GM12878 (cell line): Measurements from ENCODE around the gene TMC8. TPM values are rescaled to one million over a fixed set of nuclear protein-coding genes. Genes with fewer than 3 reads are reported as not detected.
A peak's percentile ranks its signal among the peaks of the same experiment; 100 is the strongest.

Source experiments
- ATF3 ChIP-seq: IDR thresholded peaks from 2 replicates; pipeline ENCODE4 v1.6.1; 2011; ENCODE audit warnings: low read depth, mild to moderate bottlenecking, low read length, moderate library complexity, borderline replicate concordance; ENCODE audit errors: extremely low read depth
- BCL3 ChIP-seq: IDR thresholded peaks from 2 replicates; pipeline ENCODE4 v1.6.1; 2011; ENCODE audit warnings: borderline replicate concordance, low read depth, mild to moderate bottlenecking, moderate library complexity, low read length; ENCODE audit not compliant: insufficient read depth, poor library complexity, severe bottlenecking
- EED ChIP-seq: sonication (generic); IDR thresholded peaks from 2 replicates; pipeline ENCODE4 v1.6.1; 2016; ENCODE audit warnings: antibody characterized with exemption, low read depth
- IKZF2 ChIP-seq, 2 experiments: fragments of 450-650 bp; IDR thresholded peaks; 2 replicates each; pipeline ENCODE4 v1.6.1; 2017; ENCODE audit warnings: mild to moderate bottlenecking in 2 of 2, moderate library complexity in 2 of 2
- JUNB ChIP-seq: IDR thresholded peaks from 2 replicates; pipeline ENCODE4 v1.6.1; 2016; ENCODE audit warnings: antibody characterized with exemption, mild to moderate bottlenecking
- JUND ChIP-seq: IDR thresholded peaks from 2 replicates; pipeline ENCODE4 v1.6.1; 2012; ENCODE audit warnings: low read depth, mild to moderate bottlenecking, low read length, improper control_type of control experiment, moderate library complexity
- NKRF ChIP-seq: fragments of 450-650 bp; conservative IDR thresholded peaks from 2 replicates; pipeline ENCODE4 v1.6.1; 2017; ENCODE audit warnings: mild to moderate bottlenecking, moderate library complexity
- NRF1 ChIP-seq: conservative IDR thresholded peaks from 2 replicates; pipeline ENCODE4 v1.6.1; 2011; ENCODE audit warnings: mild to moderate bottlenecking, low read depth, low read length, improper control_type of control experiment
- PAX5 ChIP-seq: IDR thresholded peaks from 2 replicates; pipeline ENCODE4 v1.6.1; 2011; ENCODE audit warnings: low read depth, low read length, borderline replicate concordance
- POLR2AphosphoS2 ChIP-seq: IDR thresholded peaks from 2 replicates; pipeline ENCODE4 v1.6.1; 2011; ENCODE audit warnings: low read depth, mild to moderate bottlenecking, low read length, improper control_type of control experiment, moderate library complexity
- polyA plus RNA-seq, 11 experiments: library from polyadenylated mRNA; depleted of rRNA in 4 of 11; unstranded in 6 of 11; stranded (reverse) in 5 of 11; fragments of >200 nt; fragmentation: Nextera tagmentation in 4 of 11; fragmentation: Illumina TruSeq in 1 of 11; extraction: Ambion mirVana in 4 of 11; extraction: Trizol in 1 of 11; gene quantifications; 1 replicate in 1 of 11; 2 replicates in 10 of 11; pipeline versions ENCODE4 v1.2.1 to v1.2.3, GENCODE V29; 2011 to 2016; ENCODE audit warnings: inconsistent platforms in 2 of 11, missing spikeins in 2 of 11, low read depth in 1 of 11
- total RNA-seq, 4 experiments: library from RNA; depleted of rRNA in 3 of 4; stranded (reverse); fragments of >200 nt in 3 of 4; fragmentation: Illumina TruSeq in 1 of 4; extraction: Trizol in 1 of 4; gene quantifications; 2 replicates each; pipeline versions ENCODE4 v1.2.1 to v1.2.3, GENCODE V29; 2013 to 2021
- TF ChIP-seq, protein P1 (sequence below): IDR thresholded peaks from 2 replicates; pipeline ENCODE4 v1.6.1; 2012; ENCODE audit warnings: low read length, inconsistent platforms
- TF ChIP-seq, protein P2 (sequence below): fragments of 450-650 bp; IDR thresholded peaks from 2 replicates; pipeline ENCODE4 v1.6.1; 2016; ENCODE audit warnings: mild to moderate bottlenecking, moderate library complexity, borderline replicate concordance
- TF ChIP-seq, protein P3 (sequence below): fragments of 450-650 bp; IDR thresholded peaks from 2 replicates; pipeline ENCODE4 v1.6.1; 2017; ENCODE audit warnings: mild to moderate bottlenecking, low read depth, inconsistent platforms; ENCODE audit not compliant: poor library complexity, severe bottlenecking

TMC8 gene
- total and polyA plus RNA-seq, 10 of the 15 experiments (the other 5 are each of a cell fraction or from before 2014, with no cell fraction given), result 2.7 to 128 (median 40.0) TPM

DNA sequence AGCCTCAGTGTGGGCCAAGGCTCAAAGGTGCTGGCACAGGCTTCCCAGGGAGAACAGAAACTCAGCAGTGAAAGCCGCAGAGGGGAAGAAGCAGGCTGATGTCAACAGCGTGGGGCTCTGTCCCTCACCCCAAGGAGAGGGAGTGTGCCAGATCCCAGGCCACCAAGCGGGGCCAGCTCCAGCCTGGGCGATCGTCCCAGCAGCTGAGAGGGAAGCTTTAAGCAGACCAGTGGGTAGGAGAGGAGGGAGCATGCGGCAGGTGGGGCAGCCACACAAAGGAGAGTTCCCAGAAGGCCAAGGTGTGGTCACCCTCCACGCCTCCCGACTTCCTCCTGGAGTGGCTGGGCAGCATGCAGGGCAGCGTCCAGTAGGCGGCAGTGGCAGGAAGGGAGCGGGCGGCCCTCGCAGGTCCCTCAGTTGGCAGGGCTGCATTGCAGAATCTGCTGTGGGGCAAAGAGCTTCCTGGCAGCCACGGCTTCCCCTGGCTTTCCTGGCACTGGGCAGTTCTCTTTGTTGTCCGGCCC is 43.8 kb downstream of the TMC8 start (continued):
- TF ChIP-seq NKRF (0 out of 2 replicates have a peak, but pooled peaks have one; percentile 29), PAX5 (peak; percentile 22; the same call in 1 of the 2 replicates), ATF3 (no peak), BCL3 (peak; percentile 83), JUNB (no peak), EED (peak; percentile 65; the same call in 1 of the 2 replicates), IKZF2 (IDR thresholded peaks at IDR 0.05) (peak; percentile 61 to 73; a peak in 2 of 4 replicates), POLR2AphosphoS2 (peak; percentile 95), JUND (no peak), NRF1 (no peak)
- TF ChIP-seq, protein P1, sequence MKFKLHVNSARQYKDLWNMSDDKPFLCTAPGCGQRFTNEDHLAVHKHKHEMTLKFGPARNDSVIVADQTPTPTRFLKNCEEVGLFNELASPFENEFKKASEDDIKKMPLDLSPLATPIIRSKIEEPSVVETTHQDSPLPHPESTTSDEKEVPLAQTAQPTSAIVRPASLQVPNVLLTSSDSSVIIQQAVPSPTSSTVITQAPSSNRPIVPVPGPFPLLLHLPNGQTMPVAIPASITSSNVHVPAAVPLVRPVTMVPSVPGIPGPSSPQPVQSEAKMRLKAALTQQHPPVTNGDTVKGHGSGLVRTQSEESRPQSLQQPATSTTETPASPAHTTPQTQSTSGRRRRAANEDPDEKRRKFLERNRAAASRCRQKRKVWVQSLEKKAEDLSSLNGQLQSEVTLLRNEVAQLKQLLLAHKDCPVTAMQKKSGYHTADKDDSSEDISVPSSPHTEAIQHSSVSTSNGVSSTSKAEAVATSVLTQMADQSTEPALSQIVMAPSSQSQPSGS, result peak; percentile 40; the same call in 1 of the 2 replicates
- TF ChIP-seq, protein P2, sequence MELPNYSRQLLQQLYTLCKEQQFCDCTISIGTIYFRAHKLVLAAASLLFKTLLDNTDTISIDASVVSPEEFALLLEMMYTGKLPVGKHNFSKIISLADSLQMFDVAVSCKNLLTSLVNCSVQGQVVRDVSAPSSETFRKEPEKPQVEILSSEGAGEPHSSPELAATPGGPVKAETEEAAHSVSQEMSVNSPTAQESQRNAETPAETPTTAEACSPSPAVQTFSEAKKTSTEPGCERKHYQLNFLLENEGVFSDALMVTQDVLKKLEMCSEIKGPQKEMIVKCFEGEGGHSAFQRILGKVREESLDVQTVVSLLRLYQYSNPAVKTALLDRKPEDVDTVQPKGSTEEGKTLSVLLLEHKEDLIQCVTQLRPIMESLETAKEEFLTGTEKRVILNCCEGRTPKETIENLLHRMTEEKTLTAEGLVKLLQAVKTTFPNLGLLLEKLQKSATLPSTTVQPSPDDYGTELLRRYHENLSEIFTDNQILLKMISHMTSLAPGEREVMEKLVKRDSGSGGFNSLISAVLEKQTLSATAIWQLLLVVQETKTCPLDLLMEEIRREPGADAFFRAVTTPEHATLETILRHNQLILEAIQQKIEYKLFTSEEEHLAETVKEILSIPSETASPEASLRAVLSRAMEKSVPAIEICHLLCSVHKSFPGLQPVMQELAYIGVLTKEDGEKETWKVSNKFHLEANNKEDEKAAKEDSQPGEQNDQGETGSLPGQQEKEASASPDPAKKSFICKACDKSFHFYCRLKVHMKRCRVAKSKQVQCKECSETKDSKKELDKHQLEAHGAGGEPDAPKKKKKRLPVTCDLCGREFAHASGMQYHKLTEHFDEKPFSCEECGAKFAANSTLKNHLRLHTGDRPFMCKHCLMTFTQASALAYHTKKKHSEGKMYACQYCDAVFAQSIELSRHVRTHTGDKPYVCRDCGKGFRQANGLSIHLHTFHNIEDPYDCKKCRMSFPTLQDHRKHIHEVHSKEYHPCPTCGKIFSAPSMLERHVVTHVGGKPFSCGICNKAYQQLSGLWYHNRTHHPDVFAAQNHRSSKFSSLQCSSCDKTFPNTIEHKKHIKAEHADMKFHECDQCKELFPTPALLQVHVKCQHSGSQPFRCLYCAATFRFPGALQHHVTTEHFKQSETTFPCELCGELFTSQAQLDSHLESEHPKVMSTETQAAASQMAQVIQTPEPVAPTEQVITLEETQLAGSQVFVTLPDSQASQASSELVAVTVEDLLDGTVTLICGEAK, result no peak
- TF ChIP-seq, protein P3, sequence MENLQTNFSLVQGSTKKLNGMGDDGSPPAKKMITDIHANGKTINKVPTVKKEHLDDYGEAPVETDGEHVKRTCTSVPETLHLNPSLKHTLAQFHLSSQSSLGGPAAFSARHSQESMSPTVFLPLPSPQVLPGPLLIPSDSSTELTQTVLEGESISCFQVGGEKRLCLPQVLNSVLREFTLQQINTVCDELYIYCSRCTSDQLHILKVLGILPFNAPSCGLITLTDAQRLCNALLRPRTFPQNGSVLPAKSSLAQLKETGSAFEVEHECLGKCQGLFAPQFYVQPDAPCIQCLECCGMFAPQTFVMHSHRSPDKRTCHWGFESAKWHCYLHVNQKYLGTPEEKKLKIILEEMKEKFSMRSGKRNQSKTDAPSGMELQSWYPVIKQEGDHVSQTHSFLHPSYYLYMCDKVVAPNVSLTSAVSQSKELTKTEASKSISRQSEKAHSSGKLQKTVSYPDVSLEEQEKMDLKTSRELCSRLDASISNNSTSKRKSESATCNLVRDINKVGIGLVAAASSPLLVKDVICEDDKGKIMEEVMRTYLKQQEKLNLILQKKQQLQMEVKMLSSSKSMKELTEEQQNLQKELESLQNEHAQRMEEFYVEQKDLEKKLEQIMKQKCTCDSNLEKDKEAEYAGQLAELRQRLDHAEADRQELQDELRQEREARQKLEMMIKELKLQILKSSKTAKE, result no peak
